GM04503 (cell line): Measurements from ENCODE around the gene HTR1D.

Experiments used
- DNase-seq: peaks from one replicate; pipeline ENCODE4 v3.0.0-alpha.2; 2012; ENCODE audit warnings: low read depth

Gene HTR1D

GRCh38 chr1:23184212-23184934 lies 32.9 kb downstream of the HTR1D start:
- DNase-seq: no peak

- DNase-seq: no peak
These were observed 37.4 kb downstream of the HTR1D start for GRCh38 chr1:23179862-23180261.

DNA sequence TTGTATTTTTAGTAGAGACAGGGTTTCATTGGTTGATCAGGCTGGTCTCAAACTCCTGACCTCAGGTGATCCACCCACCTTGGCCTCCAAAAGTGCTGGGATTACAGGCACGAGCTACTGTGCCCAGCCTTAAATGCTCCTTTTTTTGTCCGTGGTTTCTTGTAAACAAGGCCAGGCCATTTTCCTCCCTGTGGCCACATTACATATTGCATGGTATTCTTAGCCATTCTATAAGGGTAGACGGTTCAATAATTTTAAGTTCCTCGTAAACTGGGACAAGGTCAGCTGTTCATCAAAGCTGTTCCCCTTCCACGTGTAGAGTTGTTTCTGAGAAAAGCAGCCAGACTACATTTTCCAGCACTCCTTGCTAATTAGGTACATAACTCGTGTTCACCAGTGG lies 38.4 kb downstream of the HTR1D start:
- DNase-seq: no peak

DNA sequence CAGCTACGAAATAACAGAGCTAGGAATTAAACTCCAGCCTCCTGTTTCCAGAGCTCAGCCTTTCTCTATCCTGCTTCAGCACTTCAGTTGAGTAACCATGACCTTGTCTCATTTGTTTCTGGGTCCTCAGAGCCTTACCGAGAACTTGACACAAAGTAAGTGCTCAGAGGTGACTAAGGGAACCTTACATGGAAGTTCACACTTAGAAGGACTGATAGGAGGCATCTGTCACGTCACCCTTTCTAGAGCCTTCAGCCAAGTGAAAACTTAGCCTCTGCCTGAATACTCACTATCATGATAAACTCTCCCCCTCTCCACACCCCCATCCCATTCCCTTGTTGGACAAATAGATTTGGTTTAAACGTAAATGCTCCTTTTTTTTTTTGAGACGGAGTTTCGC lies 38.9 kb downstream of the HTR1D start:
- no peak for DNase-seq

DNA sequence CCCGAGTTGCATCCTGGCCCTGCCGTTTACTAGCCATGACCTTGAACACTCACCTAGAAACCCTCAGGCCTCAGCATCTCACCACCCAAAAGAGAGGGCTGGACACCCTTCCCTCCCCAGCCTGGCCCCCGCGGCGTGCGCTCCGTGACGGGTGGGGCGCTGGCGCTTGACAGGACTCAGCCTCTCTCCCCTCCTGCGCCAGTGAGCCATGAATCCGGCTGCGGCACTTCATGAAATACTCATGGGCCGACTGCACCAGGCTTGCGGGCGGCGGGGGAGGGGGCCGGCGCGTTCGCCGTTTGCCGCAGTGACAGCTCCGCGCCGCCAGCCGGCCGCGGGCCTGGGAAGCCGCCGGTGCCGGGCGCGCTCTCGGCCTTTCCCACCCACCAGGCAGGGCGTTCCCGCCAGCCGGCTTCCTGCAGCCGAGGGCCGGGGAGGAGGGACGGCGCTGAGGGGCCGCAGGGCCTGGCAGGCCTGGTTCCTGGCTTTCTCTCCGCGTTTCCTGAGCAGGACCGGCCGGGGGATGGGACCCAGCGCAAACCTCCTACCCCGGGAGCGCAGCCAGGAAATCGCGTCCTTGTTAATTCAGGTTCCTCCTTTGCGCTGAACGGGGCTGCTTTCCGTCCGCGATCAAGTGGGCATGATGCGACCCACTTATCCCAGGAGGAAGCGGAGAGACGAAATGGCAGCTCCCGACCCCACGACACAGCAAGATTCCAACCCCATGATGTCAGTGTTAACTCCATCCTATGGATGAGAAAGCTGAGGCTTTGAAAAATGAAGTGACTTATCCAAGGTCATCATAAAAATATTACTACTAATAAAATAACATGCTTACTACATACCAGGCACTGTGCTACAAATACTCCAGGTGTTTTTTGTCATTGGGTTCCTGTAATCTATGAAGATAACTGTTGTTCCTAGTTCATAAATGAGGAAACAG lies 39.6 kb downstream of the HTR1D start:
- no peak for DNase-seq

GRCh38 chr1:23177031-23177430 lies 40.3 kb downstream of the HTR1D start:
- no peak for DNase-seq

DNA sequence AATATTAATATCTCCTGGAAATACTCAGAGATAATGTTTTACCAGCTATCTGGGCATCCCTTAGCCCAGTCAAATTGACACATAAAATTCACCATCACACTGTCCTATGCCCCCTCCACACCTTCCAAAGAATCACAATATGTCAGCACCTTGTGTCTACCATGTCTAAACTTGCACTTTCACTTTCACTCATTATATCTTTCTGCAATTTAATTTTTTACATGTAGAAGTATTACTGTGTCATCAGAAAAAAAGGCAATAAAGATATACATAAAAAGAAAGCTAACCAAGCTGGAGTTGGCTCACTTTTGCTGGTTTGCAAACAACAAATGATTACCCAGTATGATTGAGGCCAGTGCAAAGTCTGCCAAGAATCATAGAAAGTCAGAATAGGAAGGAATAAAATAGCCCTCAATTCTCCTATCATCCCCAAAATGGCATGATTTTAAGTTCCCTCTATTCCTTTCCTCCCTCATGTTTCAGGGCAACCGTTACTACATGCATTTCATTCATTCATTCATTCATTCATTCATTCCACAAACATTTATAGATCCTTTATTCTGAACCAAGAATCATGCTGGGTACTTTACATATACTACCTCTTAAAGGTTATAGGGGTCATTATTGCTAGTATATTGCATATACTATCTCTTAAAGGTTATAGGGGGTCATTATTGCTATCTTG lies 42.7 kb downstream of the HTR1D start:
- no peak for DNase-seq

DNA sequence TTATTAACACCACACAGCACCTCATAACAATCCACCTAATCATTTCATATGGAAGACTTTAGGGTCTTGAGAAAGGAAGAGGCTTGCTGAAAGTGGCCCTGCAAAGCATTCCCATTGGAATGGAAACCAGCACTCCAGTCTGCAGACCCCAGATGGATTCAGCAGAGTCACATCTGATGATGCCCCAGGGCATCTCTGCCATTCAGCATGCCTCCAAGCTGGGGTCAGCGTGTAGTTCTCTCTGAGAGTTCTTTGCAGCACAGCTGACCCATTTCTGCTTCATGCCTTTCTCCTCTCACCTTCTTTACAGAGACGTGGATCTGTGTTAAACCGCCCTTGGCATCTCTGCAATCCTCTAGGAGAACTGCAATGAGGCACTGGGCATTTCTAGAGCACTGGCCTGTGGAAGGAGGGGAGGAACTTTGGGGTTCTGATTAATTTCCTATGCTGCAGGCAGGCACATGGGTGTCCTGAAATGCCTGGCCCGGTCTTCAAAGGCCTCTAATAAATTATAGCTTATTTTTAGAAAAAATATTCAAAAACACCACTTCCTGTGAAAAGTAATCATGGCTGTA lies 46.0 kb downstream of the HTR1D start:
- no peak for DNase-seq

- DNase-seq: peak; percentile 92
These were observed 47.5 kb downstream of the HTR1D start for GRCh38 chr1:23169727-23170335.

GRCh38 chr1:23169195-23169575 lies 48.1 kb downstream of the HTR1D start:
- no peak for DNase-seq

DNA sequence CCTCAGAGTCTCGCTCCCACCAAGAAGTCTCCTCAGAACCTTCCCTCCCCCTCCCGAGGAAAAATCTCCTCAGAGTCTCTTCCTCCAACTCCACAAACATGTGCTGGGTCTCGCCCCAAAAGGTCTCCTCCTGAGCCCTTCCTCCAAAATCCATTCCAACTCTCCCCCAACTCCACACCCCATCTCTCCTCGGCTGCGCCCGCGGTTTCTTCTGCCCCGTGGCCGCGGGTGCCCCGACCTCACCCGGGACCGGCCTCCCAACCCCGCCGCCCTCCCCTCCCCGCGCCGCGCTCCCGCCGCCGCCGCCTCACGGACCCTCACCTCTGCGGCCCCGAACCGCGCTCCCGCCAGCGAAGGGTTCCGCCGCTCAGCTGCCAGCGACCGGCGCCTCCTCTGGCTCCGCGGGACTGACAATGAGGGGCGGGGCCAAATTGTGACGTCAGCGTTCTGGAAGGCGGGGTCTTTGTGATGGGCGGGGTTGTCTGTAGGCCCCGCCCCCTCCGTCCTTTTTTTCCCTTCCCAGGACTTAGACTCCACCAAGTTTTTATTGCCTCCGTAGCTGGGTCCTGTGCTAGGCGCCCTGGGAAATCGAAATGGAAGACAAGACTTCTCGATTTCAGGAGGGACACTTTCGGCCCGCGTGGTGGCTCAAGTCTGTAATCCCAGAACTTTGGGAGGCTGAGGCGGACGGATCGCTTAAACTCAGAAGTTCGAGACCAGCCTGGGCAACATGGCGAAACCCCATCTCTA lies 48.7 kb downstream of the HTR1D start, which contains the start of gene LUZP1:
TSS of gene LUZP1 (minus strand) at position 412 of the 750 bp plus-strand sequence.
- DNase-seq: peak; percentile 44

DNA sequence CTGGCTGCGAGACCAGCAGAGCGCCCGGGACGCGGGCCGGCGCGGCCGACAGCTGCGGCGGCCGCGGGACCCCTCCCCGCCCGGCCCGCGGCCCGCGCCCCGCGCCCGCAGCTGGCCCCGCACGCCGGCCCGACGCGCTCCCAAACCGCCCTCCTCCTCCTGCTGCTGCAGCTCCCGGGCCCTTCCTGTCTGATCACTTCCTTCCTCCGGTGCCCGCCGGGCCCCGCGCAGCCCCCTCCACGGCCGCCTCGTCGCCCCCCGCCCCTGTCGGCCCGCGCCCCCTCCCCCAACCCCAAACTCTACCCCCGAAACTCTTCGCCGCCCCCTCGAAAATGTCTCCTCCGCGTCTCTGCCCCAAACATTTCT lies 49.2 kb downstream of the HTR1D start:
- DNase-seq: no peak

GRCh38 chr1:23167353-23168078 lies 49.8 kb downstream of the HTR1D start:
- DNase-seq: no peak

DNA sequence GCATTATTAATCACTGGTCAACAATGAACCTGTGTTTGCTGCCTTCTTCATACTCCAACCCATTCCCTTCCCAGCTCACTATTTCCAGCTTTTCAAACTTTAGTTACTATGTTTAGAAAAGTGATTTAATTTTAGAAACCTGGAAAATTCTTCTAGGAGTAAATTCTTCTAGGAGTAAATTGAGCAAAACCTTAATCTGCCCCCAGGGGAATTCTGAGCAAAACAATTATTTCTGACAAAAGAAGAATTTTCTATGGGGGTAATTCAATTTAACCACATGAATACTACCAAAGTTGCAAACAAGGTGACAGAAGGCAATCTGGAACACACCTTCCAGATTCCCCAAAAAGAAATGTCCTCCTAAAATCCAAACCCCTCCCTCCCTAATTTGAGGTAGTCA lies 50.4 kb downstream of the HTR1D start:
- DNase-seq: no peak

DNA sequence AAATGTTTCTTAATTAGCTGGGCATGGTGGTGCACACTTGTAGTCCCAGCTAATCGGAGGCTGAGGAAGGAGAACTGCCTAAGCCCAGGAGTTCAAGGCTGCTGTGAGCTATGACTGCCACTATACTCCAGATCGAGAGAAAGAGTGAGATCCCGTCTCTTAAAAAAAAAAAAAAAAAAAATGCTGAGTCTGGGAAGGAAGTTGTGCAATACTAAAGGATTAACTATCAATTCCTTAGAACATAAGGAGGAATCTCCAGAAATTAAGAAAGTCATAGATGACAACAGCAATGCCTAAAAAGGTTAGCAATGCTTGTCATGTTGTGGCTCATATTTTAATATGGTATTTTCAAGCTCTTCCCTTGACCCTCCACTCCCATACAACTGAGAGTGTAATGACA lies 53.9 kb downstream of the HTR1D start:
- no peak for DNase-seq

DNA sequence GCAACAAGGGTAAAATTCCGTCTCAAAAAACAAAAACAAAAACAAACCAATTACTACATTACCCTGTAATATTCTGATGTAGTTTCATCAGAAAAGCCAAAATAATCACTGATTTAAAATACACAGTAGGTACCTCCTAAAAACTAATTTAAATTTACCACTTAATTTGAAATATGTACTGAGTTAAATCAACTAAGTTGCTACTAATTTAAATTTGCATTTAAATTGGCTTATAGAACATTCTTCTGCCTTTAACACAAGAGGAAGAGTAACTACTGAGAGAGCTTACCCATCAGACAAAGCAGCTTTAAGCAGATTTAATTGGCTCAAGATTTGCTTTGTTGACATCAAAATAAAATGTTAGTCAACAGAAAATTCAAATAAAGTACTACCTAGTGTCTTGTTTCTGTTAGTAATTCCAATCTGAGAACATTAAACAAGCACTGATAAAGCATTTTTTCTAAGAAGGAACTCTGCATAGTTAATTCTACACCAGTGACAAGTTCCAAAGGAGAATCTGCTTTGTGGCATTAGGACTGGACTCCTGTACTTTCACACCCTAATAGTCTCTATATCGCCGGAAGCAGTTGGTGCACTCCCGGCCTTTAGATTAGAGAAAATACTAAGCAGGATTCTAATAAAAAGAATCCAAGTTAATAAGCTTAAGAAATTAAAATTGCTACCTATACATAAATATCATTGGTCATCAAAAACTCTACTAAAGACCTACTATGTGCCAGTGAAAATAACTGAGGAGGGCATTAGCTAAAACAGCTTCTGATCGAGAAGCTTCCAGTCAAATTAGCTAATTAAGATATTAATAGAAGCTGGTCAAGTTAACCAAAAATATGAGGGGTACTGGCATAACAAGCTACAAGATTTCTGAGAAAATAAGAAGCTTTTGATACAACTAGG lies 57.1 kb downstream of the HTR1D start:
- DNase-seq: no peak

- no peak for DNase-seq
These were observed 60.4 kb downstream of the HTR1D start for GRCh38 chr1:23156940-23157339.

DNA sequence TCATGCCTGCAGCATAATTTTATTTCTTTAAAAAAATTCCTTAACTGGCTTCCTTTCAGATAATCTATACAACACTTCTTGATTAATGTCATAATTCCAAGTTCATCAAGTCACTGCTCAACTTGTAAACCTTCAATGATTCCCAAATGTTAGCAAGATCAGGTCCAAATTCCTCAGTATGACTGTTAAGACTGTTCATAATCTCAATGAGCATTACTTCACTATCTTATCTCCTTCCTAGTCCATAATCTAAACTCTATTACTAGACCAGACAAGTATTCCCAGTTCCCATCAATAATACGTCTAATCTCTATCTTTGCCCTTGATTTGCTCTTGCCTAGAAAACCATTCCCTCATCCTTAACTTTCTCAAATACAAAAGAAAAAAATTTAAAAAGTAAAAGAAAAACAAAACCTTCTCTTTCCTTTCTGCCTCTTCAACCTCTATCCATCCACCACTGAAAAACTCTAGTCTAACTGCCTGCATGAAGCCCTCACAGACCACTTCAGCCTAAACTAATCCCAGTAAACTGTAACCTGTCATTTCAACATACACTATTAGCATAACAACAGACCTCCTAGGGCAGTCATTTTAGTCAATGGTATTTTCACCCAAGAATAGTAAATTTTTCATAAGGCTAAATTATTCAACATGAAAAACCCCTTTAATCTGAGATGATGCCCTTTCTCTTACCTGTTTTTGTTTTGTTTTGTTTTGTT lies 64.2 kb downstream of the HTR1D start:
- no peak for DNase-seq

GRCh38 chr1:23150742-23151141 lies 66.6 kb downstream of the HTR1D start:
- DNase-seq: no peak
